ENCODE data around the gene DMD.

The DMD gene

DNA sequence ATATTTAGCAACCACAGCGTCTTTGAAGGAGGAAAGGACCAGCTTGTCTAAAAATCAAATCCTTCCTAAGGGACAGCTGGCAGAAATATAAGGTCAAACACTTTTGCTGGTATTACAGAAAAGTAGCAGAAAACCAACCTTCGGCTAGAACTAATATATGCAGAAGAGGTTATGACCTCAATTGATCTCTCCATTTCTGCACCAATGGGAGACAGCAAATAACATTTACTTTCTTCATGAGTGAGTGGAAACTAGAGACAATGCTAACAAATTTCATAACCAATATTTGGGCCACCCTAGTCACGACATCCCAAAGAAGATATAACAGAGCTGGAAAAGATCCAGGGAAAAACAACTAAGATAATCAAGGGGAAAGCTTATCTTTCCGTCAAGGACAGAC is 1892.5 kb downstream of the DMD start:
- DNase-seq = no peak

DNA sequence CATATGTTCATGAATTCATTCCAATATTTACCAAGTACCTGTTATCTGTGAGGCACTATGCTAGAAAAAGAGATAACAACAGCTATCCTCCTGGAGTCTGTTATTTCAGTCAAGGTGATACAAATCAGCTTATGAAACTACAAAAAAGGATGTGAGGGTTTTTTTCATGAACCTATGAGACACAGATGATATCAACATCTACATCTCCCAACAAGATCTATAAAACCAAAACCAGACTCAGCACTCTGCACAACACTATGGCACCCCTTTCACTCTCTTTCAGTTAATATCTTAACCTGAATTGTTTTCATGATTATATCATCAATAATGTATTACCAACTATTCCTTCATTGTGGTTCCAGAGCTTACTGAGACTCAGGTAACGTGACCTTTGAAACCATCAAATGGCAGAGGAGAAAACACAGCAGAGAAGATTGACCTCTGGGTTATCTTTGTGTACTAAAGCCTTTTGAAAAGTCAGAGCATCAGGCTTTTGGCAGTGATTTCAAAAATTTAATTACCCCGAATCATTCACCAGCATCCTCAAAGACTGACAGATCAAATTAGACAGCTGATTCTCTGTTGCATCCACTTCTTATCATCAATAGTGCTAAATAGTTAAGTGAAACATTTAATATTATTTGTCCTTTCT is 1894.9 kb downstream of the DMD start:
- no peak for DNase-seq

DNA sequence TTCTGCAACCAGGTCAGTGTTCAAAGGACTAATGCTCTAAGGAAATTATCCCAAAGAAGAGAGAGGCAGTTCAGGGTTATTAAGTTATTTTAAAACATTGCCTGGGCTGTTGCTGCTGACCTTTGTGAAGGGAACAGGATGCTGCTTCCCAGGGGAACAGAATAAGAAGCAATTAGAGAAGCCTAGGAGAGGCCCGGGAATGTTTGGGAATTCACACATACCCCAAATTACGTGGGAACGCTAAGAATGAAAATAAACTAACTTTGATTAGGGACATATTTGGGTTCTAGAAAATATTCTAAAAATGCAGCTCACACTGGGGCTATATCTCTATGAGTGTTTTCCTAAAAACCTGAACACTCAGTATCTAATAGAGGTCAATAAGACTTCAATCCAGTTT is 1896.4 kb downstream of the DMD start:
- no peak for DNase-seq

GRCh38 chrX:31307952-31308351 is 1903.4 kb downstream of the DMD start:
- DNase-seq = no peak

DNA sequence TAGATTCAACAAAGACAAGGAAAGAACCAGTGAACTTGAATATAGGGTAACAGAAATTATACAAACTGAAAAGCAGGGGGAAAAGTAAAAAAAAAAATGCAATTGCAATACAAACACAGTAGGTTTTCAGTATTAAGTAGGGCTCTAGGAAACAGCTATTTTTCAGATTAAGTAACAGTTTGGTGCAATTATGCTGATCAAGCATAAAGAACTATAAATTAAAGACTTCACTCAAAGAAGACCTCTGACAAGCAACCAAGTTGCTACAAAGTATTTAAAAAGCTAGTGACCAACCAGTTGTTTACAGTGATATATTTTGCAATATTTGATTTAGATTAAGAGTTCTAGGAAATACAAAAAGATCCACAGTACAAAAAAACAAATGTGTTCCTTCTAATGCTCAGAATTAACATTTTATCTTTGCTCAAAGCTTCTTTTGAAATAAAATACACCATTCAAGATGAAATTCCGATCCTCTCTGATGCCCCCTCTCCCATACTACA is 1908.7 kb downstream of the DMD start:
- DNase-seq = no peak

GRCh38 chrX:31301941-31302340 is 1909.4 kb downstream of the DMD start:
- DNase-seq = no peak

DNA sequence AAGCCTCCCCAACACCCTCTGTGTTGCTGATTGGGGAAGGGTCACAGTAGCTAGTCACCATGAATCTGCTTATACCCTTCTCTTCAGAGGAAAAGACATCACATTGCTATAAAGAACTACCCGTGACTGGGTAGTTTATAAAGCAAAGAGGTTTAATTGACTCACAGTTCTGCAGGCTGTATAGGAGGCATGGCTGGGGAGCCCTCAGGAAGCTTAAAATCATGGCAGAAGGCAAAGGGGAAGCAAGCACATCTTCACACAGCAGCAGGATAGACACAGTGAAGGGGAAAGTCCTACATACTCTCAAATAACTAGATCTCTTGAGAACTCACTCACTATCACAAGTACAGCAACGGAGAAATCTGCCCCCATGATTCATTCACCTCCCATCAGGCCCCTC is 1910.1 kb downstream of the DMD start:
- no peak for DNase-seq

DNA sequence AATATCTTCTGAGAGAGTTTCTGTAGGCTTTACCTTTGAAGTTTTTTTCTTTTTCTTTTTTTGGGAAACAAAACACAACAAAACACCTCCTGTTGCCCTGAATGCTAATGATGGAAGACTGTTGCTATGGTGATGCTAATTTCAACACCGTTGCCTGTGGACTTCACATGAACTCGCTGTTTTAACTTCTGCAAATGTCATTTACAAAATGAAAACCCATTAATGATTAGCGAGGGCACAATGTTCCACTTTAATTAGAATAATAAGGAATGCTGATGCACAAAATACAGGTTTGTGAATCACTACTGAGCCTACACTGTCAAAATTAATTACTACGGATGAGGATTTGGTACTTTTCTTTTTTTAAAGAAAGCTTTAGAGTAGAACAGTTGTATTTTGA is 1912.4 kb downstream of the DMD start:
- no peak for DNase-seq

- no peak for DNase-seq
Observed at GRCh38 chrX:31297881-31298280, 1913.5 kb downstream of the DMD start.

DNA sequence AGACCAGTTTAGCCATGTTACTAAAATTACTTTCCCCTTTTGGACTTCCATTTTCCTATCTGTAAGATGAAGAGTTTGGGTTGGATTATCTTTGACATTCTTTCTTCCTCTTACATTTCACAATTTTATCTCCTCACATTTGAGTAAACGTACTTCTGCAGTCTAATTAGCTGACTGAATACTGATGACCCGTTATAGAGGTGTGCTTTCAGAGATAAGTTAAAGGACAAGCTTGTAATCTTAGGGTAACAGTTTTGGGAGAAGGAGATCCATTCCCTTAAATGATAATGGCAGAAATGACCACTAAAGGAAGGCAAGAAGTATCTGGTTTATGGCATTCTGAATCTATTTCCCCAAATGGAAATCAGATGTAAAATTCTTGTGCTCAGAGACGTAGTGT is 1916.9 kb downstream of the DMD start:
- DNase-seq = no peak

DNA sequence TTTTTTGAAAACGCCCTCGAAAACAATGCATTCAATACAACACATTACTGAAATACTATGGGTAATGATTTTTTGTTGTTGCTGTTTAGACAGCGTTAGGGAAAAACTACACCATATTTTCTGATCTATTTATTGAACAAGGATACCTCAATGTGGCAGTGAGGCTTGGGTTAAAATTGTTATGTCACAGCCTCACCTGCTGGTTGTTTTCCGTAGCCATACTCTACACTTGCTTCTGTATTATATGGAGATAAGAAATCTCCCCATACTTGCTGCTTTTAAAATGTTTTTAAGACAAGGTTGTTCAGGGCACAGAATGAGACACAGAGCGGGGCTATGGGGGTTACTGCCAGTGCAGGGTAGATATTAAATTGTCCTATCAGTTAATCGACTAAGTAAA is 1917.9 kb downstream of the DMD start:
- DNase-seq = no peak

DNA sequence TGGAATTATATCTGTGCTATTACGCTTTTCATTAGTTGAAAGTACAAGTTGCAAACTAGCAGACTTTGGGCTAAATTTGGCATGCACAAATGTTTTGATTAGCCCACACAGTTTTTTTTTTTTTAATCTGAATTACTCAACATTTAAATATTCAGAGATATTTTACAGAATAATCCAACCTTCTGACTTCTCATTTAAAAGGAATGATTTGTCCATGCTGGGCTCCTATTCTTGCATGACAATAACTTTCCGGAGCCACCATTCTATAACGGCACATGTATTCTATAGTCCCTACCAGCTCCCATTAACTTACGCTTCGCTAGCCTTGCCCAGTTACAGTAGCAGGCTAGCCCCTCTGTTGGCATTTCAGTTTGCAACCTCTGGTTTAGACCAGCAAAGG is 1920.2 kb downstream of the DMD start:
- no peak for DNase-seq

DNA sequence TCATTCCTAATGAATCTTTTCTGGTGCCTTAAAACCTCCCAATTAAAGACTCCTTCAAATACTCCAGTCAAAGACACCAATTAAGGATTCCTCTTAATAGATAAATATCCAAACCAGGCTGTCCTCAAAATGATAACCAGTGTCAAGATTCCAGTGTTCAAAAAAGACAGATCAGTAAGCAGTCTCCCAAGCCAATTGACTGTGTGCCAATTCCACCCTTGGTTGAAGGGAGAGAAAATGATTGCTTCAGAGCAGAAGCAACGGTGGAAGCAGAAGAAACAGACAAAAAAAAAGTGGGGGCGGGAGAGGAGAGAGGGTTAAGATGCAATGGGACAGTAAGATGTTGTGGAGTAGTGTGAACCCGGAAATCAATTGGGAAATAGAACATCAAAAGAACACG is 1923.5 kb downstream of the DMD start:
- no peak for DNase-seq

- DNase-seq = no peak
Observed at GRCh38 chrX:31280580-31280979, 1930.8 kb downstream of the DMD start.

GRCh38 chrX:31279359-31279758 is 1932.0 kb downstream of the DMD start:
- DNase-seq = no peak

DNA sequence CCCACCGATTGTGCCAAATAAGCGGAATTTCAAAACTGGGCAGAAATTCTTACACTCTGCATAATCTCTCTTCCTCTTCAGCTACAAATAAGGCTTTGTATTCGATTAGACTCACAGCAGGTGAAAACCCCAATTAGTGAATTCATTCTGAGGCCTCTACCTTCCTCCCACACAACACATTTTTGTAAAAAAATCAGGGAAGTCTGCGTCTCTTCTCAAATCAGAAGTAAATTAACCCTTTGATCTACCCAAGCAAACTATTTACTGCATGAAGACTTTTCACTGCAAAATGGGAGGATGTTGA is 1938.9 kb downstream of the DMD start:
- no peak for DNase-seq

DNA sequence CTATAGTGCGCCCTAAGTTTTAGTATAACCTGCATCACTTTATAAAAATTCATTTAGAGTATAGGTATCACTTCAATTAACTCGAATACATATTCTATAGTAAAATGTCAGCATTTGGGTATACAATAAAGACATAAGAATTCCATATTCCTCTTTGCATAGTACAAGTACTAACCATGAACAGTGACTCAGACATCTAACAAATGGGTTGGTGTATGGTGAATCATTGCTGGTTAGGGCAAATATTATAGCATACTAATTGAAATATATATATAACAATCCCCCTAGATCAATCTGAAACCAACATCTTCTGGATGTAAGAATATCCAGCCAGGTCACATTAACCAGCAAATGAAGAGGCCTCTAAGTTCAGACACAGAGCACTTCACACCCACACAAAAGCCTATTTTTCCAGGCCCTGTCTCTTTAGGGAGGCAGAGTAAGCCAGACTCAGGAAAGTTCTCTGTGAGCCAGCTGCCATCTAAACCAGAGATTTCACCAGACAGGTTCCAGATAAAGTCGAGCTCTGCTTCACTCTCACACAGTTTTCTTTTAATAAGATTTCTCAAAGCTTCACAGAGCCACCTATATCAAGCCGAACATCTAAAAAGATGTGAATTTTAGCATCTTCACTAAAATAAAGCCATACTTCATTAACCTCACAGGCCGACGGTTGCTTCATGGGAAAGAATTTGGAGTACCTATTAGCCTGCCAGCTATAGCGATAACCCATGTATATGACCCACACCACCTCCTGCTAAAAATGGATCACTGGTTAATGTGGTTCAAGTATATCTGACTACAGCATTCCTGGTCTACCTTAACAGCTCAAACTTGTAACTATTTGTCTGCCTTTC is 1939.5 kb downstream of the DMD start:
- no peak for DNase-seq

- DNase-seq = no peak
Observed at GRCh38 chrX:31269914-31270313, 1941.4 kb downstream of the DMD start.

- DNase-seq = no peak
Observed at GRCh38 chrX:31268359-31268758, 1943.0 kb downstream of the DMD start.

DNA sequence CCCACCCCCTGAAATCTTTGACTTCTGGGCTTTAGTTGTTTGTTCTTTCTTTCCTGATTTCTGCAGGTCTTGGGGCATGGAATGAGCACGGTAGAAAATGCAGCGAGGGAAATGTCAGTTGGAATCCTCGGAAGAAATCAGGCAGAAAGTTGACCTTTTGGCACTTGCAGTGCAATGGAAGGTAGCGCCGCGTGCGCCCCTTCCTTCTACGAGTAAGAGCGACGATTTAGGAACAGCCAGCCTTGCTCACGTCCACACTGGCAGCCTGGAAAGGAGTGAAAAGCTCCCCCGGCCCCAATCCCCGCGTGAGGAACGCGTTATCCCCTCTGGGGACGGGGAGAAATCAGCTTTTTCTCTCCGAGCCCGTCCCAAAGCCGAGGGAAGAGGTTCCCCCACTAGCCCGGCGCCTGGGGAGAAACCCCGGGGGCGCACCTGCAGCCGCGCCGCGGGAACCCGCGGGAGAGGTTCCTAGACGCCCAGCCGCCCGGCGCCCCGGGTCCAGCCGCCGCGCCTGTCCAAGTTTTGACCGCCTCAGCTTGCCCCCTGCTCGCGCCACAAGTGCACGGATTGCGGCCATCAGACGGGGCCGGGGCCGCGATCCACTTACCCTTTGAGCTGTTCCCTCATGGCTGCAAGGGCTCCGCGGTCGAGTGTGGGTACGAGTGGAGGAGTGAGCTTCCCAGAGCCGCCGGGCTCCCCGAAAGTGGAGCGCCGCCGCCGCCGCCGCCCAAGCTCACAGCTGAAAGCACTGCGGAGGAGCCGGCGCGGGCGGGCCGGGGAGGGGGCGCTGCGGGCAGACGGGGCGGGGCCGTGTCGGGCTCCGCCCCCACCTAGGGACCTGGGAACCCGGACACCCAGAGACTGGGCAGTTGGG is 1944.9 kb downstream of the DMD start:
- DNase-seq = peak; percentile 12

GRCh38 chrX:31265383-31265782 is 1946.0 kb downstream of the DMD start:
- DNase-seq = no peak

DNA sequence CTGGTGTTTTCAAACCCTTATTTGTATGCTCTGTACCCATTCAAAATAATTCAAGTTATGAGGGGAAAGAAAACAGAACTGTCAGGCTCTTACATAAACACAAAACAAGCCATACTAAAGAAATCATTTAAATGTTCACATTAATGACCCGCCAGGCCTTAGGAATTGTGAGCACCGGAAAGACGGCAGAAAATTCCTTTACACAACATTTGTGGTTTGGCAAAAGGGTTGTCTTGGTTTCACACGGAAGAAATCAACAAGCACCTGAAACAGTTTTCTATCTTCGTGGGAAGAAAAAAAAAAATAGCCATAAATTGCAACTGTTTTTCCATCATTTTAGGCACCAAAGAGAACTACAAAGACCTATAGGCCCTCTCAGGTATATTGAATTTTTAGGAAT is 1951.0 kb downstream of the DMD start:
- no peak for DNase-seq

DNA sequence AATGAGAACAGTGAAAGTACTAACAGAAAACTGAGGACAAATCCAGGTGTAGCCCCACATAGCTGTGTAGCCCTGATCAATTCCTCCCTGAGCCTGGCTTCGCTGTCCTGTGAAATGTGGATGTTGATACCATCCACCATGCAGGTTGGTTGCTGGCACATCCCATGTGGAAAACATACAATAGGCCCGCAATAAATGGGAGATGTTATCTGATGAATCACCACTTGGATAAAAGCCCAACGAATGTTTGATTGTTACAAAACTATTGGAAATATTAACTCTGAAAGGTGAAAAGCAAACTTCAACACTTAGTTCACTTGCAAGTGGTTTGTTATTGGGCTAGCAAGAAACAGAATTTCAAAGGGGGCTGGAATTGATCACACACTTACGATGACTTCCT is 1953.2 kb downstream of the DMD start:
- no peak for DNase-seq

Measured in CD4-positive, alpha-beta T cell treated with Interleukin-17A for 4 hours (primary cell).